SIG-M5 (cell line): ENCODE results near the gene MYBPC1.
"Not testable (repeated sequence)": the region's sequence is repeated elsewhere in the genome, so short reads cannot be mapped to it uniquely, and the experiment has no call there.

ENCODE experiments used
- DNase-seq: peaks from one replicate; lab custom pipeline; 2025; lab: John Stamatoyannopoulos, UW

MYBPC1 gene

DNA sequence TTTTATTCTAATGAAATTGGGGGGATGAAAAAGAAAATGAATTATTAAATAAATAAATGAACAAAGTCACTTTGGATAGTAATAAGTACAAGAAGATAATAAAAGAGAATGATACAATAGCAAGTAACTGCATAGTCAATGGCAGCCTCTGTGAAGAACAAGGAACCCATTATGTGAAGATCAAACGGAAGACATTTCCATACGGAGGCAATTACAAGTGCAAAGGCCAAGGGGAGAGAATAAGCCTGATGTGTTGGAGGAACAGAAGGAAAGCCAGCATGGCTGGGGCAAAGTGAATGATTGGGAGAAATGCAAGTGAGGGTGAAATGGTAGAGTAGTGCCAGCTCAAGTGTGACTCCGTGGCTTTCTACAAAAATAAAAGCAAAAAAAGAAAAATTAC lies 58.7 kb downstream of the MYBPC1 start:
- DNase-seq: no peak

DNA sequence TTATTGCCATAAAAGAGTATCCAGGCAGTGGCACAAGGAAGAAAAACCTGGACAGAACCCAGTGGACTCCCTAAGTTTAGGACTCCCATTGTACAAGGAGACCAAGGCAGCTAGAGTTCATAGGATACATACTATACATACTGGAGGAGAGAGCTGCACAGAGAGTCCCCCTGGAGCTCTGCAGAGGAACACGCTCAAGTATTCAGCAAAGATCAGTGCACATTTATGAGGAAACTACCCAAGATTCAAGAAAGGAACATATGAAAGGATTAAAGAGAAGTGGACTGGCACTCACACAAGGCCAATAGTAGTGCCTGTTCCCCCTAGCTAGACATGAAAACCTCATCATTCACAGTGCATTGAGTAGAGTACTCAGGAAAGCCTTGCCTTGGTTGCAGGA lies 59.7 kb downstream of the MYBPC1 start:
- DNase-seq: no peak

DNA sequence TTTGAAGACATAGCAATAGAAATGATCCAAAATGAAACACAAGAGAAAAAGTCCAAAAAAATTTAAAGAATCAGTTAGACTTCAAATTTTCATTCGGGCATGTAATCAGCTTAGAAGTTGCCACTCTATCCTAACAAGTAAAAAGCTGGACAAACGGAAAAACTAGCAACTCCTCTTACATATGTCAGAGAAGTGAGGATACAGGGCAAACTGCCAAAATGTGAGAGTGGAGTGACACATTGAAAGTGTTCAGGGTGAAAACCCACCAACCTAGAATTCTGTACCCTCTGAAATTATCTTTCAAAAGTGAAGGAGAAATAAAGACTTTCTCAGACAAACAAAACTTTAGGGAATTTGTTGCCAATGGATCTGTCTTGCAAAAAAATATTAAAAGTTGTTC lies 60.6 kb downstream of the MYBPC1 start:
- DNase-seq: no peak

DNA sequence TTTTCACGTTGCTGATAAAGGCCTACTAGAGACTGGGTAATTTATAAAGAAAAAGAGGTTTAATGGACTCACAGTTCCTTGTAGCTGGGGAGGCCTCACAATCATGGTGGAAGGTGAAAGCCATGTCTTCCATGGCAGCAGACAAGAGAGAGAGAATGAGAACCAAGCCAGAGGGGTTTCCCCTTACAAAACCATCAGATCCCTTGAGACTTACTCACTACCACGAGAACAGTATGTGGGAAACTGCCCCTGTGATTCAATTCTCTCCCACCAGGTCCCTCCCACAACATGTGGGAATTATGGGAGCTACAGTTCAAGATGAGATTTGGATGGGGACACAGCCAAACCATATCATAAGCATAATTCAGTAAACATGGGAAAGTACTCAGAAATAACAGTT lies 65.9 kb downstream of the MYBPC1 start:
- not testable (repeated sequence) for DNase-seq

DNA sequence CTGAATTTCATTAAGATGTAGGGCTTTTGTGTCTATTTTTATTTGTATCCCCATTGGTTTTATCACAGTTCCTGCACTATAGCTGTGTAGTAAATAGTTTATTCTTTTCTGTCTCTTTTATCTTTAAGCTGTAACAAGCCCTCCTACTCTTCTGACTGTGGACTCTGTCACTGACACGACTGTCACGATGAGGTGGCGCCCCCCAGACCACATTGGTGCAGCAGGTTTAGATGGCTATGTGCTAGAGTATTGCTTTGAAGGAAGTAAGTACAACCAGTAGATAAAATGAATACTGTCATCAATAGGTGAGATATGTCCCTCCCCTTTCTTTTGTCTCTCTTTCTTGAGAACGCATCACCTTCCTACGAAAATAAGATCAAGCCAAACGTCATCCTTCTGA lies 68.5 kb downstream of the MYBPC1 start:
- DNase-seq: no peak

DNA sequence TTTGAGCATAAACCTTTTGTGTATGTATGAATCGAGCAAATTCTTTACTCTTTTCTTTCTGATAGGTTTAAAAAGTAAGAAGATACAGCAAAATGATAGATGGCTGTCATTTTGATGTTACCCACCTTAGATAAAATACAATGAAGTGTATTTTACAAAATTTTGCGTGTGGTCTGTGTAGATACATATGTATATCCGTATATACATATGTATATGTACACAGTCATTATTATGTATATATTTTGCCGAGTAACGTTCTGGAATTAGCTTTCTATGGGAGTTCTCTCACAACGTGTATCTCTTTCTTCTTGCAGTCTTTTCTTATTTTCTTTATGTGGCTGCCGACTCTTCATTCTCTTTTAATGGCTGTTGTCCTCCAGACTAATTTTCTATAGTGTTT lies 70.2 kb downstream of the MYBPC1 start:
- no peak for DNase-seq

DNA sequence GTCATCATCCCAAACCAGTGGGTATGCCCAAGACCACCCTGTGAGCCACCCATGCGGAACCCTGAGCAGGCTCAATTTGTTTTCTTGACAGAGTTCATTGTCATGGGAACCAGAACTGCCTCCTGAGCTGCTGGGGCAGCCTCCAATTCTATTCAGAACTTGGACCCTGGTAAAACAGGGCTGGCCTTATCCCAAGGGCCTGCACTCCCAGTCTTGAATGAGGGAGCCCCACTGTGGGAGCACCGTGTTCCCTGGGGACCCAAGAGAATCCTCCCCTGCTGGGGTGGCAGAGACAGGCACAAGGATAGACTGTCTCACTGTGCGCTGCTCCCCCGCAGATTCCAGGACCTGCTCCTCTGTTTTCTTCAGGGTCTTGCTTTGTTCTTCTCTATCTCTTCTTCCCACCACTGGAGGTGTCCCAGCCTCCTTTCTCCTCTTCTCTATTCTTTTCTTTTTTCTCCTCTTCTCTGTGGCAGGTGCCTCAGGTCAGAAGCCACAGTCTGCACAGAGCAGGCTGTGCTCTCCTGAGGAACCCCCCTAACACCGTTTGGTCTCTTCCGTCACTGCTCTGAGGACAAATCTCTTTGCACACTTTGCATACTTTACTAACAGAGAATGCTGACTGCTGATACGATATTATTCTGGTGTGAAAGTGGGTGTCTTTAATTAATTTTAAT lies 71.4 kb downstream of the MYBPC1 start:
- DNase-seq: no peak

DNA sequence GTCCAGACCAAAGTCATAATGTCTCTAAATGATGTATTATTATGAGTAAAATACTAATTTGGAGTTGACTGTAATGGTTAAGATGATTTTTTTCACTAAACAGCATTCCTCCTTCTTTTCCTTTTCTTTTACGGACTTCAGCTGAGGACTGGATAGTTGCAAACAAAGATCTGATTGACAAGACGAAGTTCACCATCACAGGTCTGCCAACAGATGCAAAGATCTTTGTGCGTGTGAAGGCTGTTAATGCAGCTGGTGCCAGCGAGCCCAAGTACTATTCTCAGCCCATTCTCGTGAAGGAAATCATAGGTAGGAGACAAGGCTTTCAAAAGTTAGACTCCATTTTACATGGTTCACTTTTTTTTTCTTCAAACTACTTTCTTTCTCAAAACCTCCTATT lies 72.8 kb downstream of the MYBPC1 start:
- DNase-seq: no peak

DNA sequence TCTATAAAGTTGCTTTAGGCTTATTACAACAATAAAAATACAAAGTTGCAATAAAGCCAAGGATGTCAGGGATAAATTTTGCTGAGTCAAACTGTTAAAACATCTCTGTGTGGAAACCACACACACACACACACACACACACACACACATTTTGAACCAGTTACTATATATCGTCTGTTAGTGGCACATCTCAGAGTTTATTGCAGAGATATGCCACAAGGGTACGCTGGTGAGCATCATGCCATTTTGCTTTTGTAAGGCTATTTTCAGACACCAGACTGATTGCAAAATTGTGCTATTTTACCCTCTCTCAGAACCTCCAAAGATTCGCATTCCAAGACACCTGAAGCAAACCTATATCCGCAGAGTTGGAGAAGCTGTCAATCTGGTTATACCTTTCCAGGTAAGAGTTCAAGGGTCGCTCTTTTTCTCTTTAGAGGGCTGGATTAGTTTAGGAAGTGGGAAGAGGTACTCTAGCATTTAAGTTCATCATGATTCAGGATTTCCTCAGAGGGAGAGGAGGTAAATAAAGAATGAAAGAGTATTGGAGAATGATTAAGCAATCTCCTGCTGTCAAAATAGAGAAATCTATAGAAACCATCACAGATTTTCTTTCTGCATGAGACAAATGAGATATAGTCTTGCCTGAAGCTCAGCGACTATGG lies 75.4 kb downstream of the MYBPC1 start:
- peak; percentile 32 for DNase-seq

DNA sequence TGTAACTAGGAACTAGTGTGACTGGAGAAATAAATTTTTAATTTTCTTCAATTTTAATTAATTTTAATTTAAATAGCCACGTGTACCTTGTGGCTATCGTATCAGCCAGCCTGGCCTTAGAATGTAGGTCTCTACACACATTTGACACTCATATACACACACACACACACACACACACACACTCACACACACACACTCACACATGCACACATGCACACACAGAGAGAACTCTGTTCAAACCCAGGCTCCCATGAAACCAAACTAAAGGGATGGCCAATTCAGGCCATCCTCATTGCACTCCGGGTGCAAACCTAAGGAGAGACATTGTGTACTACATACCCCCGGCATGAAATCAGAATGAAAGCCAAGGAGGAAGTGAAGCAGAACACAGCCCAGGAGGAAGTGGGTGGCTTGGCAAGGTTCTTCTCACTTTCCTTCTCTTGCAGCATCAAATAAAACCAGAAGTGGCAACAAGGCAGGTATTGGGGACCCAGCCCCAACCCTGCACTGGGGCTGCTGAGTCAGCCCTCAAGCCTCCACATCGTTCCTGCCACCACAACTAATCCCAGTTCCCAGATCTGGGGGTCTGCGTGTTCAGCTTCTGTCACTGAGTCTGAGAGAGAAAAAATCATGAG lies 76.5 kb downstream of the MYBPC1 start:
- peak; percentile 74 for DNase-seq

DNA sequence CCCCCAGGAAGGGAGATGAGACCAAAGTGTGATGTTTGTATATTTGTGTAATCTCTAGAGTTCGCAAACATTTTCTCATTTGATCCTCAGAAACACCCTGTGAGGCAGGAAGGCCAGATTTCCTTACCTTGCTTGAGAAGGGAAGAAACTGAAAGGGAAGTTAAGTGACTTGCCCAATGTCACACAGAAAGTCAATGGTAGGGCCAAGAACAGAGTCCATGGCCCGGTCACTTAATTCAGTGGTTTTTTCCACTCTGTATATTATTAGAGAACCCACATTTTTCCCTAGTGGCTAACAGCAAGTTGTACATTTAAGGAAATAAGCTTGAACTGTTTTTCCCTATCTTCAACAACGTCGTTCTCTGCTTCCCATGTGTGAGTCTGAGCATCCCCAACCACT lies 77.1 kb downstream of the MYBPC1 start:
- no peak for DNase-seq

DNA sequence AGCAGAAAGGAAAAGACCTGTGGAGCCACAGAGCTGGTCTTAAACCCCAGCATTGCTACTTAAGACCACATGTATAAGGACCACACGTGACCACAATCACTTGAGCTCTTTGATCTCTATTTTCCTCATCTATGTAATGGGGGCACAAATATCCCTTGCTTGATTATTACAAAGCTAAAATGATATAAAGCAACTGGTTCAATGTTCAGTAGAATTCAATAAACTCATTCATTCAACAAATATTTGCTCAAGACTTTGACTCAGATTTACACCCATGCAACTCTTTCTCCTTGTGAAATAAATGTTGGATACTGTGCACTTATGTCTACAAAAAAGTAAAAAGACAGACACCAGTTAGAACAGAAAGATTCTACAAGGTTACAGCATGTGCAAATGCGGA lies 80.8 kb downstream of the MYBPC1 start:
- no peak for DNase-seq

DNA sequence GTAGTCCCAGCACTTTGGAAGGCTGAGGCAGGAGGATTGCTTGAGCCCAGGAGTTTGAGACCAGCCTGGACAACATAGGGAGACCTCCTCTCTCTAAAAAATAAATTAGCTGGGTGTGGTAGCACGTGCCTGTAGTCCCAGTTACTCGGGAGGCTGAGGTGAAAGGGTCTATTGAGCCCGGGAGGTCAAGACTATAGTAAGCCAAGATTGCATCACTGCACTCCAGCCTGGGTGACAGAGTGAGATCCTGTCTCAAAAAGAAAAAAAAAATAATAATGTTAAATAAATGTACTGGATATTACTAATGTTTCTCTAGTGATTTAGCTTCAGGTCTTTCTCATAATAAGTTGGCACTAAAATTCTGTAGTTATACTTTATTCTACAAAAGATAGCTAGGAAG lies 81.7 kb downstream of the MYBPC1 start:
- not testable (repeated sequence) for DNase-seq

DNA sequence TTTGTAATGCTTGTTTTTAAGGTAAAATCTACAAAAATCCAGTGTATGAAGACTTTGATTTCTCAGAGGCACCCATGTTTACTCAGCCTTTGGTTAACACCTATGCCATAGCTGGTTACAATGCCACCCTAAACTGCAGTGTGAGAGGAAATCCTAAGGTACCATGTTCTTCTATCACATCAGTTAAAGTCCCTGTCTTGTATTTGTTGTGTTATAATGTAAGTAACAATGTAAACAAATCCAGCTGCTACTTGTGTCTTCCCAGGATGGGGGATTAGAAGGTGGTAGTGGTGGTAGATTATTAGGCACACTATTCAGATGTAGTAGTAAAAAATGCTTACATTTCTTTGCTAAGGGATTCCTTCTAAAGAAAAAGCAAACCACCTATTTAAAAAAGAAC lies 83.3 kb downstream of the MYBPC1 start:
- DNase-seq: no peak

DNA sequence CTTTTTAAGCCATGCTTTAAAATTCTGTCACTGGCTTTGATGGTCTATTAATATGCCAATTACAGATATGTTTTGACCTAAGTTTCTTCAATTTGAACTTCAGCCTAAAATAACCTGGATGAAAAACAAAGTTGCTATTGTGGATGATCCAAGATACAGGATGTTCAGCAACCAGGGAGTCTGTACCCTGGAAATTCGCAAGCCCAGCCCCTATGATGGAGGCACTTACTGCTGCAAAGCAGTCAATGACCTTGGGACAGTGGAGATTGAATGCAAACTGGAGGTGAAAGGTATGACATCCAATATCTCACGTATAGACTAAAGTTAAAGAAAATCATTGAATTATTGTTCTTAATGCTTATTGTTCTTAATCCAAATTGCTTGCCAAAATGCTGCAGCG lies 85.5 kb downstream of the MYBPC1 start:
- DNase-seq: no peak

DNA sequence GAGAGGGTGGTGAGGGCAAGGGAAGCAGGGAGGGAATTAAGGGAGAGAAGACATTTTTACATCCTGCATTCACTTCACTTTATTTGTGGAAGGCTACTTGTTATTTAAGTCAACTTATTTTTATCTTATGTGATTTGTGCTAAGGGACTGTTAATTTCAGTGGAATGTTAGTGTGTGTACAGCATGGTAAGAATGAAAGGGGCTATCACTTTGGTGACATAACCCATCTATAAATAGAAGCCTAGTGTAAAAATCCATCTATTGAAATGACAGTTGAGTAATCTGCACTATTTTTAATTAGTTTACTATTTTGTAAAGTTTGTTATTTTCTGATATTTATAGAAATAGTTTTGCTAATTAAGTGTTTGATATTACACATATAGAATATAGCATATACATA lies 85.9 kb downstream of the MYBPC1 start:
- DNase-seq: no peak

DNA sequence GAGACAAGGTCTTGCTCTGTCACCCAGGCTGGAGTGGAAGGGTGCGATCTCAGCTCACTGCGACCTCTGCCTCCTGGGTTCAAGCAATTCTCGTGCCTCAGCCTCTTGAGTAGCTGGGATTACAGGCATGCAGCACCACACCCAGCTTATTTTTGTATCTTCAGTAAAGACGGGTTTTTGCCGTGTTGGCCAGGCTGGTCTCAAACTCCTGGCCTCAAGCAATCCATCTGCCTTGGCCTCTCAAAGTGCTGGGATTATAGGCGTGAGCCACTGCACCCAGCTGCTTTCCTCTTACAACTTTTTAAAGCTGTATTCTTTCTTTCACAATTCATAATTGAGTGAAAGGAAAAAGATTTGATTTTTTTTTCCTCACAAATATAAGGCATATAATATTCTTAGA lies 86.9 kb downstream of the MYBPC1 start:
- not testable (repeated sequence) for DNase-seq

DNA sequence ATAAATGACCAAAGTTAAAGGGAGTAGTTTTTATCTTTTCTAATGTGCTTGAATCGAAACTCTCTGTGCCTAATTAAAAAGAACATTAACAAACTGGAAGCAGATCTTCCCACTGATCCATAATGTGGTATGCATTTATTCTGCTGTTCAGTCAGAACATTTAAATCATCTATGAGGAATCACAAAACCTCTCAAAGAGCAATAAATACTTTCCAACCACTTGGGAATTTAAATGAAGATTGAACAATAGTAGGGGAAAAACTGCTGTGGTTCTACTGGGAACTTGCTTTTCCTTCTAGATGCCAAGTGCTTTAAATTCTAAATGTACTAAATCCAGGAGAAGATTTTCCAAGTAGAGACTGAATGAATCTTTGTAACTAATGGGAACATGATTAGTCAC lies 90.3 kb downstream of the MYBPC1 start:
- DNase-seq: no peak

DNA sequence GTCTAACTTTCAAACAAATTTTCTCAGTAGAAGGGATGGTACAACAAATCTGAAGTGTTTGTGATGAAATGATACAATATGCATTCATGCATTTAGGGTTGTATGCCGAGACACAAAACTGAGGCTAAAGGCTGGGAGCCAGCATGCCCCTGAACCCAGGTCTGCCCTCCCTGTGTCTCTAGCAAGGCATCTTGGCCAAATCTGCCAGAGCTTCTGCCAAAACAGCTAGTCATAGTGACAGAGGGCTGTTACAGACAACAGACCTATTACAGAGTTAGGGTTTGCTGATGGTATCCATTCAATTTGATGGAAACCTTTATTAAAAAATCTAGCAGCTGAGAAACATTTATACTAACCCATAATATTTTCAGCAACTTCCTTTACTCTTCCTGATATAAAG lies 91.4 kb downstream of the MYBPC1 start:
- DNase-seq: no peak

DNA sequence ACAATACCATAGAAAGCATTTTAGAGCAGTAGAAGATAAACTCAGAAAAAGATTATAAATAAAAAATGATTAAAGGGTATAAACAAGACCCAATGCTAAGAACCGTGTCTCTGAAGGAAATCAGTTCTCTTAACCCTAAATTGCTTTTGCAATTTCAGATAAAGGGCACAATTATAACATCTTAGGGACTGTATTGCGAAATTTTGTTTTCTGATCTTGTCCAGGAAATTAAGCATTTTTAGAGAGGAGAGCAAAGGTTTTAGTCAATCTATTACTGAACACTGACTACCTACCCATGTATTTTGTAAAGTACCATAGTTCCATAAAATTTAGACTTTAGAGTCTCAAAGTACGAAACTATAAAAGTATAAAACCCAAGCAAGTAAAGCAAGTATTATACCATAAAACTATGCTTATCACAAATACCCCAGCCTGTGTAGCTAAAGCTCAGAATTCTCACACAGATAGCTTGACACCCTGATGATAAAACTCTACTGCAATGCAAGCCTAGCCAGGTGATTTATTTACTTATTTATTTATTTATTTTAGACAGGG lies 95.8 kb downstream of the MYBPC1 start:
- no peak for DNase-seq

DNA sequence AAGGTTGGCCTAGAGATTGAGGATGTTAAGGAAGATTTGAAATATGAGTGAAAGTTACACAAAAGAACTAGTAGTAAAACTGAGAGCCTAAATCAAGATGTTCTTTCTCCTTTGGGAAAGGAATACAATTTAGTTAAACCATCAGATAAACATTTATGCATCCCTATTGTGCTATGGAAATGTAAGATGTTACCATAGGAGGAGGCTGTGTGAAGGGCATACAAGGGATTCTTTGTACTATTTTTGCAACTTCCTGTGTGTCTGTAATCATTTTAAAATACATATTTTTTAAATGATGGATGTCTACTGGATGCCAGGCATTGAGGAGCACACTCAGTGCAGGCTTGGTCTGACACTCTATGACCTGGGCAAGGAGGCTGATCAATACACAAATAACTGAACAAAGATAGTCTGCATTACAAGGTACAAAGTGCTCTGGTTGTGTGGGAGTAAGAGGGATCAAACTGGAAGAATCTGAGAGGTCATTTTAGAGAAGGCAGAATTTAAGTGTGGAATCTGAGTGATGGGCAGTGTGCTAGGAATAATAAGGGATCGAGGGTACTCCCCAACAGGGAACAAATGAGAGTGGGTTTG lies 96.8 kb downstream of the MYBPC1 start:
- no peak for DNase-seq

DNA sequence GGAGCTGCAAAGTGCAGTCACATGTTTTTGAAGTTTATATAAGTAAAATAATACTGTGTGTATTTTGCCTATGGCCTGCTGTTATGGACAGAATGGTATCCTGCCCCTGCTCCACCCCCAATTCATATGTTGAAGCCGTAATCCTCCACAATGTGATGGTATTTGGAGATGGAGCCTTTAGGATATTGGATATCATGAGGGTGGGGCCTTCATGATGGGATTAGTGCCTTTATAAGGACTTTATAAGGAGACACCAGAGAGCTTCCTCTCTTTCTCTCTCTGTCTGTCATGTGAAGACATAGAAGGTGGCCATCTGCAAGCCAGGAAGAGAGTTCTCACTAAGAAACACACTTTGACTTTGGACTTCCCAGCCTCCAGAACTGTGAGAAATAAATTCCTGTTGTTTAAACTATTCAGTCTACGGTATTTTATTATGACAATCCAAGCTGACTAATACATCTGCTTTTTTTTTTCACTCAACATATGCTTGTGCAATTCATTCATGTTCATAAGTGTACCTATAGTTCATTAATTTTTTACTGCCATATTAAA lies 99.6 kb downstream of the MYBPC1 start:
- no peak for DNase-seq

DNA sequence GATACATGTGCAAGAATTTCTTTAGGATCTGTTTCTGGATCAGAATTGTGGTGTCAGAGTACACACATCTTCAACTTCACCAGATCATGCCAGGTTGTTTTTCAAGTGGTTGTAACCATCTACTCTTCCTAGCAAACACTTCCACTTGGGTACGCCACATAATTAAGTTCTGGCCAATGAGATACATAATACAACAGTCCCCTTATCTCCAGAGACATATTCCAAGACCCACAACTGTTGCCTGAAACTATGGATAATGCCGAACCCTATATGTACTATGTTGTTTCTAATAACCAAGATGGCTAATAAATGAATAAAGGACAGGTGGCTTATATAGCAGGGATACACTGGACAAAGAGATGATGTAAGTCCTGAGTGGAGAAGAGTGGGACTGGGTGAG lies 100.2 kb downstream of the MYBPC1 start:
- no peak for DNase-seq
